HG02798 (cell line): ENCODE measurements around the gene NSF.
A peak's percentile ranks its signal among the peaks of the same experiment; 100 is the strongest.
"Not testable (repeated sequence)": the region's sequence is repeated elsewhere in the genome, so short reads cannot be mapped to it uniquely, and the experiment has no call there.

Experiments used
- ATAC-seq: cut with Tn5 transposase; IDR thresholded peaks from one replicate; pipeline ENCODE4 v1.9.1; 2021; ENCODE audit warnings: mild to moderate bottlenecking; ENCODE audit not compliant: unreplicated experiment, poor library complexity

The NSF gene

GRCh38 chr17:46745376-46745775, 154.9 kb downstream of the NSF start:
- no peak for ATAC-seq

- ATAC-seq, result no peak
These were observed 161.0 kb downstream of the NSF start for GRCh38 chr17:46751425-46751824.

GRCh38 chr17:46753776-46754175, 163.3 kb downstream of the NSF start:
- no peak for ATAC-seq

- ATAC-seq, result no peak
These were observed 165.7 kb downstream of the NSF start for GRCh38 chr17:46756081-46756735.

- no peak for ATAC-seq
These were observed 166.4 kb downstream of the NSF start for GRCh38 chr17:46756861-46757260.

- not testable (repeated sequence) for ATAC-seq
These were observed 167.1 kb downstream of the NSF start for GRCh38 chr17:46757588-46757987.

- ATAC-seq, result no peak
These were observed 168.1 kb downstream of the NSF start for GRCh38 chr17:46758614-46759013.

GRCh38 chr17:46759141-46759540, 168.7 kb downstream of the NSF start:
- no peak for ATAC-seq

- no peak for ATAC-seq
These were observed 172.9 kb downstream of the NSF start for GRCh38 chr17:46763416-46763815.

- ATAC-seq, result no peak
These were observed 173.7 kb downstream of the NSF start for GRCh38 chr17:46764000-46764708.

- ATAC-seq, result no peak
These were observed 174.4 kb downstream of the NSF start for GRCh38 chr17:46764709-46765401.

GRCh38 chr17:46765453-46765852, 175.0 kb downstream of the NSF start:
- no peak for ATAC-seq

- ATAC-seq, result no peak
These were observed 176.3 kb downstream of the NSF start for GRCh38 chr17:46766493-46767491.

GRCh38 chr17:46768540-46768870, 178.0 kb downstream of the NSF start:
- no peak for ATAC-seq

- not testable (repeated sequence) for ATAC-seq
These were observed 178.4 kb downstream of the NSF start for GRCh38 chr17:46768896-46769295.

GRCh38 chr17:46769531-46770438, 179.3 kb downstream of the NSF start:
- ATAC-seq, result no peak

GRCh38 chr17:46770439-46770817, 180.0 kb downstream of the NSF start:
- ATAC-seq, result no peak

- ATAC-seq, result peak; percentile 36
These were observed 180.5 kb downstream of the NSF start for GRCh38 chr17:46770818-46771560.
